ENCODE measurements around the gene TVP23B.
"Not testable (repeated sequence)": the region's sequence is repeated elsewhere in the genome, so short reads cannot be mapped to it uniquely, and the experiment has no call there.

The TVP23B gene

GRCh38 chr17:18780991-18781718 is at the start of gene TVP23B:
Gene TVP23B (plus strand): TSS chr17:18781183. CDS start chr17:18781294, 111 bp downstream.
- peak; percentile 93 for DNase-seq

DNA sequence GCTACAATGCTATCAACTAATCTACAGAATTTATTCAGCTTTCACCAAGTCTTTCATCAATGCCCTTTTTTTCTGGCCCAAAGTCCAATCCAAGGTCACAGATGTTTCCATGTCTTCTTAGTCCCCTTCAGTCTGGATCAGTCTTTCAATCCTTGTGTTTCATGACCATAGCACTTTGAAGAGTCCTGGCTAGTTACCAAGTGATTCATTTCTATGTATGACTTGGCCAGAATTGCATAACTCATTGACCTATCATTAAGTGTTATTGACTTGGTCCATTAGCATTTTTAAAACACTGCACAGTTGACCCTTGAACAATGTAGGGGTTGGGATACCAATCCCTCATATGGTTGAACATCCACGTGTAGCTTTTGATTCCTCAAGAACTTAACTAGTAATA is 48.5 kb upstream of the TVP23B start:
- not testable (repeated sequence) for DNase-seq

GRCh38 chr17:18733350-18733749 is 47.6 kb upstream of the TVP23B start:
- not testable (repeated sequence) for DNase-seq

DNA sequence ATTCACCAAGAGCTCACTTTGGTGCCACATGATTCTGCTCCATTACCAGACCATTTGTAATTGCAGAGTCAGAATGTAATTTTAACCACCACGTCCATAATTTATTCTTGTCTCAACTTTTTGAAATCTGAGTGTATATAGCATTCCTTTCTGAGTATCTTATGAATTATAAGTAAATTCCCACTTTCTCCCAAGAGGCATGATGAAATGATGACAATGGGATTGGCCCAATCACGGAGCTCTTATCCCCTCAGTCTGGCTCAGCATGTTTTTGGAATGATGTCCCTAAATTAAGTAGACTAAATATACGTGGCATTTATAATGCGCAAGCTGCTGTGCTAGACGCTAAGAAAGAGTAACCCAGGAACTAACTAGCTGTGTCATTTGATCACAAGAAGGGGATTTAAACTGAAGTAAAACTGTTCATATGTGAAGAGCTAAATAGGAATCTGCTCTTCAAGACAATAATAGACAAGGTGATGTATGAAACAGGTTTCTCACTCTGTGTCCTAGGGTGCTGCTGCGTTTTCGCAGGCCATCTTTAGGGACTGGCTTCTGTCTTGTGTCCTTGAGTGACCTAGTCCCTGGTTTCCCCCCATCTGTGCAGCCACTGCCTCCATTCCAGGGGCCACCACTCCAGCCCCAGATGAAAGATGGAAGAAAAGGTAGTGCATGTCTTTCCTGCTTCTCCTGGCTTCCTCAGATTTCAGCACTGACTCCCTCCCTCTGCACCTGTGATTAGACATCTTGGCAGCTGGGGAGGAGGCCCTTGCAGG is 41.2 kb upstream of the TVP23B start:
- not testable (repeated sequence) for DNase-seq

GRCh38 chr17:18741228-18741627 is 39.8 kb upstream of the TVP23B start:
- not testable (repeated sequence) for DNase-seq

DNA sequence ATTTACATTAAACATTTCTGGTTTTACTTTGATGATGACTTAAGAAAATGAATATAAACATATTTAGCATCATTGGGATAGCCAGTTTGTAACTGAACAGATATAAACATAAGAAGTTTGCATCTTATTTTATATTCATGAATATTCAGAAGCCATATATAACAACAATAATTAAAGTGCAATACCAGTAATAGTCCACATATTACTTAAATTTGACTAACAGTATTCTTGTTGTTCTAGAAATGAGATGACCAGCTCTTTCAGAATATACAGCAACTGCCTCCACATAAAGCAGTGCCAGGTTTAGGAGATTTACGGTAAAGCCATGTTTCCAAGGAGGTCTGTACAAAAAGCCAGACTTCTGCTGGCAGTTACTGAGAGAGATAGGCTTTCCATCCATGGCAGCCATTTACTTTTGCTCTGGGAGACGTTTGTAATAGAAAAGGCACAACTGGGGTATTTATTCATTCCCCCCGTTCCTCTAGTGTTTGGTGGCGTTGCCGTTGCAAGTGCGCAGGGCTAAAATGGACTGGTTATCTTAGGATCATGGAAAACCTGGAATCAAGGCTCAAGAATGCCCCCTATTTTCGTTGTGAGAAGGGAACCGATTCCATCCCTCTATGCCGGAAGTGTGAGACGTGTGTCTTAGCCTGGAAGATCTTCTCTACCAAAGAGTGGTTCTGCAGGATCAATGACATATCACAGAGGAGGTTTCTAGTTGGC is 37.1 kb upstream of the TVP23B start, which contains the start of gene FBXW10:
Gene FBXW10, plus strand, starts transcription at position 356 of the 723 bp plus-strand sequence. Its CDS starts 191 bp downstream, at position 547.
- not testable (repeated sequence) for DNase-seq

DNA sequence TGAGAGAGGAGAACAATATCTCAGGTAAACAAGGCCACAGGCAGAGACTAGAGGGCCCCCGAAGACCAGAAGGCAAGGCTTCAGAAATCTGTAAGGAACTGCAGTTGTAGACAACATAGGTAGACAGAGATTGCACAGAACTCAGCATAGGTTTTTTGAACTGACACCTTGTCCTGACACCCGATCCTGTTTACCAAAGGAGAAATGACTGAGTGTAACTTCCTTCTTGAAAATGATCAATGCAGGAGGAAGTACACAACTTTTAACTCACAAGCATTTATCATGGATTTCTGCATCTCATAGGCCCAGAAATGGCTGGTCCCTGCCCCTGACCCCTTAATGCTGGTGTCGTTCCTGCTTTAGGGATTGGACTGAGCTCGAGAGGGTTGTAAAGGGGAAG is 36.3 kb upstream of the TVP23B start:
- DNase-seq, result not testable (repeated sequence)

DNA sequence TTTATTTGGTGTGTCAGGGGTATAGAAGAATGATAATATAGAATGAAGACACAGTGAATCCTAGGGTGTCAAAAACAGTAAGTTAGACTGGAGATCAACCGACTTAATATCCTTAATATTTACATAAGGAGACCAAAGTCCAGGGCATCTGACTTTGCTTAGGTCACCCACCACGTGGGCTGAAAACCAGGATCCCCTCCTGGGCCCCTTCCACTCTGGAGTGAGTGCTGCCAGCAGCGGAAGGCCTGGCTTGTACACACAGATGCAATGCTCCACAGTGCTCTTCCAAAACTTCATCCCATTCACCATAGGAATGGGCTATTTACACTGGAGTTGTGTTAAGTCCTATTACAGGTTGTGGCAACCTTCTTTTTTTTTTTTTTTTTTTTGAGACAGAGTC is 34.4 kb upstream of the TVP23B start:
- not testable (repeated sequence) for DNase-seq

GRCh38 chr17:18747501-18747900 is 33.5 kb upstream of the TVP23B start:
- not testable (repeated sequence) for DNase-seq

GRCh38 chr17:18750242-18750641 is 30.7 kb upstream of the TVP23B start:
- DNase-seq, result not testable (repeated sequence)

DNA sequence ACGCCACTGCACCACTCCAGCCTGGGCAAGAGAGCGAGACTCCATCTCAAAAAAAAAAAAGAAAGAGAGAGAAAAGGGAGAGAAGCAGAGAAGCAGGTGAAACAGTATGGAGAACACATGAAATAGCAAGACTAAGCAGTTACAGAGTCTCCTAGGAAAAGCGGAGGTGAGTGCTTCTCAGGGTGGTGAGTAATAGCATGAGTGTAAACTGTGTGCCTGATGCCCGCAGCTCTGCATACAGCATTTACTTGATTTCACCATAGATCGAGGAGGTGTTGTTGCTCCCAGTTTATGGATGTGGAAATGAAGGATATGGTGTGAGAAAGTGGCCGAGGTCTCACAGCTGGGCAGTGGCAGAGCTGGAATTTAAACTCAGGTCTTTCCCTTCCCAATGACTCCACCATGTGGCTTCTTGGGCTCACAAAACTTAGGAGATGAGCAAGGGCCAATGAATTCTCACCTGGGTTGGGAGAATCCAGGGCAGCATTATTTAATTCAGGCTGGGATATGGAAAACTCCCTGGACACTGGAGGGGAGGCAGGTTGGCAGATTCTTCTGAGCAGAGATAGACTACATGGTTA is 27.1 kb upstream of the TVP23B start:
- DNase-seq, result not testable (repeated sequence)

DNA sequence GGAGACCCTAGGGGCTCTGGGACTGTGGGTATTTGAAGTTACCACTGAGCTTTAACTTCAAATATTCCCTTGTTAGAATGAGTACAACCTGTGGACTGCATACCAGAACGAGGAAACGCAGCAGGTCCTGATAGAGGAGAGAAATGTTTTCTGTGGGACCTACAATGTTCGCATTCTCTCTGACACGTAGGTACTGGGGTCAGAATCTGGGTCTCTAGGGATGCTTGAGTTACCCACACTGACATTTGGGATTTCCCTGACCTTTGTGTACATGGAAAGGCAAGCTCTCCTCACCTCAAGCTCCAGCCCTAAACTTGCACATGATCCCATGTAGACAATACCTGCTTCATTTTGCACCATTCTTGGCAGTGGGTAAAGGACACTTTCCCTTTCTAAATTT is 25.0 kb upstream of the TVP23B start:
- DNase-seq, result not testable (repeated sequence)

GRCh38 chr17:18757368-18758044 is 23.5 kb upstream of the TVP23B start:
- not testable (repeated sequence) for DNase-seq

- DNase-seq, result not testable (repeated sequence)
Observed at GRCh38 chr17:18758344-18758743, 22.6 kb upstream of the TVP23B start.

GRCh38 chr17:18760221-18760620 is 20.8 kb upstream of the TVP23B start:
- DNase-seq, result not testable (repeated sequence)

GRCh38 chr17:18770572-18770971 is 10.4 kb upstream of the TVP23B start:
- not testable (repeated sequence) for DNase-seq

DNA sequence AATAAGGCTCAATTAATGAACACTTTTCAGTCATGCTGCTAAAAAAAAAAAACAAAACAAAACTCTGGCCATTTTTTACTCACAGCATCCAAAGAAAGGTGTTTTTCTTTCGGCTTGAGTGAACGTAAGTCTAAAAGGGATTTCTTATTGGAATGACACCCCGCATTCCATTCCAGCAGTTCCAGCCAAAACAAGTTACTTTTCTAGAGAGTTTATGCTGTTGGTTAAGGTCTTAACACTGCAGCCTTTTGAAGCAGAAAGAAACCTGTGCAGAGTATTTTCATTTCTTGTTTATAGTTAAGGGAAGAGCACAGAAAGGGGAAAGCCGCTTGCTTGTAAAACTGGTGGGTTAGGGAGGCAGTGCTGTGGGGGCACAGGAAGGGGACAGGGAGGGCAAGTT is 9.9 kb upstream of the TVP23B start:
- not testable (repeated sequence) for DNase-seq

DNA sequence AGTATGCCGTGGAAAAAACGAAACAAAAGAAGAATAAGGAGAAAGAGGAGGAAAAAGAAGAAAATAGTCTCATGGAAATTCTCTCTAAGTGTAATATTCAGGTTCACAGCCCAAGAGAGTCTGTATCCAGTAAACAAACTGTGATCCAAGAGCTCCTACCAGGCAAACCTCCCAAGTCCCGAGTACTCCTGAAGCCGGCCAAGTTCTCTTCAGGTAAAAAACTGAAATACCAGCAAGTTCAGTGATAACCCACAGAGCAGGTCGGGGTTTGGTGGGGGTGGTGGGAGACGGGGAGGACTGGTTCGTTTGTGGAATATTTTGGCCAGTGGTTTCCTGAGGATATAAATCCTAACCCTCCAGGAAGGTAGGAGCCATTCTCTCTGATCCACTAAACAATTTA is 8.5 kb upstream of the TVP23B start:
- no peak for DNase-seq

- DNase-seq, result not testable (repeated sequence)
Observed at GRCh38 chr17:18781805-18782204, 822 bp downstream of the TVP23B start.

DNA sequence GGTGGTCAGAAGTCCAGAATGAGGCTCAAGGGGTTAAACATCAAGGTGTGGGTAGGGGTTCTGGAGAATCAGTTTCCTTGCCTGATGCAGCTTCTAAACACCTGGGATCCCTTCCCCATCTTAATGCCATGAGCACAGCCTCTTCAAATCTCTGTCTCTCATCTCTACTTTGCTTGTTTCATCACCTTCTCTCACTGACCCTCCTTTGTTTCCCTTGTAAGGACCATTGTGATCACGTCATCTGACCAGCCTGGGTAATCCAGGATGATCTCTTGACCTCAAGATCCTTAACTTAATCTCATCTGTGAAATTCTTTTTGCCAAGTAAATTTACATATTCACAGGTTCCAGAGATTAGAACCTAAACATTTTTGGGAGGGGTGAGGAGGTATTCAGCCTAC is 5.0 kb downstream of the TVP23B start:
- not testable (repeated sequence) for DNase-seq

DNA sequence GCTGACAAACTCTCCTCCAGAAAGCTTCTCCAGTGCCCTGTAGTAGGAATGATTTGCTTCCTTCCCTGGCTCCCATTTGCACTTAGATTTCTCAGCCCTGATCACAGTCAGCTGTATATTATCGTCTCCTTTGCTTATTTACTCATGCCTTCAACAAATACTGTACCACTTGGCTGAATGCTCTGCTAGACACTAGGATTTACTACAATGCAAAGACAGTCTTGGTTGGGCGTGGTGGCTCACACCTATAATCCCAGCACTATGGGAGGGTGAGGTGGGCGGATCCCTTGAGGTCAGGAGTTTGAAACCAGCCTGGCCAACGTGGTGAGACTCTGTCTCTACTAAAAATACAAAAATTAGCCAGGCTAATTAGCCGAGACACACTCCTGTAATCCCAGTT is 5.9 kb downstream of the TVP23B start:
- DNase-seq, result not testable (repeated sequence)

- DNase-seq, result not testable (repeated sequence)
Observed at GRCh38 chr17:18791402-18791801, 10.4 kb downstream of the TVP23B start.
